ENCODE results near the gene NIT1. TPM values are rescaled to one million over a fixed set of nuclear protein-coding genes. Genes with fewer than 3 reads are reported as not detected.
A peak's percentile ranks its signal among the peaks of the same experiment; 100 is the strongest.

The NIT1 gene
- total RNA-seq, 4 donors from 2014 or later, result 26.6 to 35.8 (median 30.2) TPM

- DNase-seq (ENCODE audit: low spot score in 2 of 2), result no peak
- intact Hi-C loops (cut with DNase I; ENCODE audit: low total_unique reads), result no loop called here
- 63 to 65% methylated on average over 9 of the region's 9 CpGs for WGBS, 2 donors
- TF ChIP-seq POLR2A (IDR thresholded peaks at IDR 0.05), result no peak
- TF ChIP-seq CTCF (IDR thresholded peaks at IDR 0.05), result no peak
- no peak overlapping the region for H3K4me3 ChIP-seq (ENCODE audit: low read depth, poor library complexity, severe bottlenecking)
These were observed 46.0 kb upstream of the NIT1 start for GRCh38 chr1:161071886-161072371.

GRCh38 chr1:161072751-161073449 is 45.0 kb upstream of the NIT1 start:
- DNase-seq (ENCODE audit: low spot score in 2 of 2), result no peak
- intact Hi-C loops (cut with DNase I; ENCODE audit: low total_unique reads), result no loop called here
- WGBS, 2 donors, result 93 to 95% methylated on average over 19 of the region's 19 CpGs
- no peak overlapping the region for H3K4me3 ChIP-seq (ENCODE audit: low read depth, poor library complexity, severe bottlenecking)
- TF ChIP-seq POLR2A (IDR thresholded peaks at IDR 0.05) (no peak), CTCF (IDR thresholded peaks at IDR 0.05) (no peak)

GRCh38 chr1:161073474-161074121 is 44.3 kb upstream of the NIT1 start:
- WGBS, 2 donors, result 43 to 46% methylated on average over 3 to 7 of the region's 7 CpGs
- no peak overlapping the region for H3K4me3 ChIP-seq (ENCODE audit: low read depth, poor library complexity, severe bottlenecking)
- DNase-seq (ENCODE audit: low spot score in 2 of 2), result peak; percentile 76 to 92
- intact Hi-C loops (cut with DNase I; ENCODE audit: low total_unique reads), result no loop called here
- no peak for TF ChIP-seq CTCF (IDR thresholded peaks at IDR 0.05)
- no peak for TF ChIP-seq POLR2A (IDR thresholded peaks at IDR 0.05)

GRCh38 chr1:161074676-161075368 is 43.1 kb upstream of the NIT1 start:
- WGBS, 2 donors, result 53 to 58% methylated on average over 11 to 12 of the region's 12 CpGs
- DNase-seq (ENCODE audit: low spot score in 2 of 2), result peak; percentile 72 to 93
- no peak for TF ChIP-seq POLR2A (IDR thresholded peaks at IDR 0.05)
- no peak for TF ChIP-seq CTCF (IDR thresholded peaks at IDR 0.05)
- H3K4me3 ChIP-seq (ENCODE audit: low read depth, poor library complexity, severe bottlenecking), result no peak overlapping the region
- intact Hi-C loops (cut with DNase I; ENCODE audit: low total_unique reads), result no loop called here

- intact Hi-C loops (cut with DNase I; ENCODE audit: low total_unique reads), result no loop called here
- no peak for DNase-seq (ENCODE audit: low spot score in 2 of 2)
- H3K4me3 ChIP-seq (ENCODE audit: low read depth, poor library complexity, severe bottlenecking), result no peak overlapping the region
- TF ChIP-seq CTCF (IDR thresholded peaks at IDR 0.05), result no peak
These were observed 41.5 kb upstream of the NIT1 start for GRCh38 chr1:161076410-161076809.

Data from lower leg skin (tissue), 4 donors.